Stimulated activated memory B cell treated with anti-CD40 and anti-IgM and Interleukin-4, amounts not matched to agents 10 μg/mL and 1 μg/mL and 100 μg/mL, for 72 hours (primary cell): Measurements from ENCODE around the gene FDXR.

Experiments used
- ATAC-seq: fragments of 150-1000 bp; cut with Tn5 transposase; 2 replicates; pipeline ENCODE4 v1.10.0; 2021
- H3K27ac Mint-ChIP-seq: one replicate; pipeline ENCODE4 v1.8.0; 2022; ENCODE audit warnings: mild to moderate bottlenecking, mixed read lengths
- H3K27me3 Mint-ChIP-seq: one replicate; pipeline ENCODE4 v1.8.0; 2022; ENCODE audit warnings: mixed read lengths
- H3K36me3 Mint-ChIP-seq: one replicate; pipeline ENCODE4 v1.8.0; 2022; ENCODE audit warnings: mixed read lengths
- H3K4me1 Mint-ChIP-seq: one replicate; pipeline ENCODE4 v1.8.0; 2022; ENCODE audit warnings: mixed read lengths
- H3K4me3 Mint-ChIP-seq: one replicate; pipeline ENCODE4 v1.8.0; 2022; ENCODE audit warnings: mild to moderate bottlenecking, moderate library complexity, mixed read lengths
- H3K9me3 Mint-ChIP-seq: one replicate; pipeline ENCODE4 v1.8.0; 2022; ENCODE audit warnings: mixed read lengths

FDXR gene

DNA sequence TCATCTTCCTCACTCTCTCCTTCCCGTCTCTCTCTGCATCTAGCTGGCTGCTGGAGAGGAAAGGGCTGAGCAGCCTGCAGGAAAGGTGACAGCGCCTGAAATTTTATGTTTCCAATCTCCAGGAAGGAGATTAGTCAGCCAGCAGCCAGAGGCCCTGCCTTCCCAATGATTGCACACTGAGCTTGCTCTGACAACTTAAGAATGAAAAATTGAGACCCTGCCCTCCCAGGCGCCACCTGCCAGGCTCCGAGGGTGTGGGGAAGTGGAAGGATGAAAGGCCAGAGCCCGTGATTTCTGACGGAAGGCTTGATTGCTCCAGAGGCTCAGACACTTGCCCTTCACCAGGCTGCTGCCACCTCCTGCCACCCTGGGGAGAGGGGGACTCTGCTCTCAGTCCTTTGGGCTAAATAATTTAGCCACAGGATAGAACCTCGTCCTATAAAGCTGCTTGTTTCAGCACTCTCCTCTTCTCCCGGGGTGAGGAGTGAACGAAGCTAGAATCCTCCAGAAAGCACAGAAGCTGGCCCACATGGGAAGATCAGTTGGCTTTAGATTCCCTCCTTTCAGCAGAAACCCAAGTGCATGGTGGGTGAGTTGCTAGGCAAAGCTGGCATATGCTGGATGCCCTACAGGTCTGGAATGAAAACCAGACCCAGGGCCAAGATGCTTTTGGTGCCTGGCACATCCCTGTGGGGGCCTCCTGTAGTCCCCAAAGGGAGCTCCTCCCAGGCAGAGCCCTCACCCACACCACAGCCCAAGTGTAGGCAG is 46.7 kb downstream of the FDXR start:
- H3K9me3 Mint-ChIP-seq, result no peaks in the 10 kb centered on the region
- H3K4me3 Mint-ChIP-seq, result no peak overlapping the region
- H3K27me3 Mint-ChIP-seq, result no peaks in the 10 kb centered on the region
- H3K4me1 Mint-ChIP-seq, result no peaks in the 10 kb centered on the region
- H3K36me3 Mint-ChIP-seq, result peaks cover 20% of the 10 kb centered on the region
- no peak for ATAC-seq
- H3K27ac Mint-ChIP-seq, result no peak overlapping the region

DNA sequence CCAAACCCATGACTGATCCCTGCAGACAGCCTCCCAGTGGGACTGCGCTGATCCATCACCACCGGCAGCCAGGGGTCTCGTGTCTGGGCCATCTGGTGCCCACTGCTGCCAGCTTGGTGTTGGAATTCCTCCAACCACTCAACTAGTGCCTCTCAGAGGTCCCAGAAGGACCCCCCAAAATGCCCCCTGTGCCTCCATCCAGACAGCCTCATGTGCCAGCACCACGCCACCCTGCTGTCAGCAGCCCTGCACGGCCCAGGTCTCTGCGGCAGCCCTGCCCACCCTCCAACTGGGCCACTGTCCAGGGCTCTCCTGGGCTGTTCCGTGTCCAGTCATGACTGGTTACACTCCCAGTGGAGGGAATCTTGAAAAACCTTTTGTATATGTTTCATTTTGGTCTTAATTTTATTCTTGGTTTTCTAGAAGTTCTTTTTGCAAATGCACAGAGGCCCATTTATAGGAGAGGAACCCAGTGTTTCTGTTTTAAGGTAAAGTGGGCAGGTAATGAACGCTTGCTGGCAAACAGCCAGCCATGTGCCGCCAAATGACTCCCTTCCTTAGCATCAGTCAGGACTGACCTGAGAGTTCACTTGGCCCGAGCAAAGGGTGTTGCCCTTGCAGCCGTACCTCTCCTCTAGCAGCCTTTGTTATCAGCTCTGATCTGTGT is 47.7 kb downstream of the FDXR start:
- no peaks in the 10 kb centered on the region for H3K4me1 Mint-ChIP-seq
- no peaks in the 10 kb centered on the region for H3K27me3 Mint-ChIP-seq
- peaks cover 18% of the 10 kb centered on the region for H3K36me3 Mint-ChIP-seq
- ATAC-seq, result no peak
- no peak overlapping the region for H3K27ac Mint-ChIP-seq
- H3K9me3 Mint-ChIP-seq, result no peaks in the 10 kb centered on the region
- no peak overlapping the region for H3K4me3 Mint-ChIP-seq

DNA sequence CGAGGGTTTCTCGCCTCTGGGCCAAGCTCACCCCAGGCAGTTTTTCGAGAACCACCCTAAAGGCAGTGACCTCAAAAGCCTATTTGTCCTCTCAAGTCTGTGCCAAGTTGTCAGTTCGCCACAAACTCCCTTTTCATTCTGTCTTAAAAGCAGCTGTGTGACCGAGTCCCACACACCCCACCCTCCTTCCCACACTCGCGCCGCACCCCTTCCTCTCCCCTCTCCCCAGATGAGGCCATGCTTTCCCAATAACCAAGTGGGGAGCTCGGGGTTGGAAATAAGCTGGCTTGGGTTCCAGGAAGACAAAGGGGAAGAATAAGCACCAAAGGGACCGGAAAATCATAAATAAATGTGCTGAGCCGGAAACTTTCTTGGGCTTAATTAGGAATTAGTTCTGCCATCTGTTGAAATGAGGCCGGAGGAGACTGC is 49.8 kb downstream of the FDXR start:
- Mint-ChIP-seq H3K36me3 (peaks cover 27% of the 10 kb centered on the region), H3K27ac (no peak overlapping the region), H3K9me3 (no peaks in the 10 kb centered on the region), H3K4me3 (no peak overlapping the region), H3K27me3 (no peaks in the 10 kb centered on the region), H3K4me1 (no peaks in the 10 kb centered on the region)
- ATAC-seq, result no peak

DNA sequence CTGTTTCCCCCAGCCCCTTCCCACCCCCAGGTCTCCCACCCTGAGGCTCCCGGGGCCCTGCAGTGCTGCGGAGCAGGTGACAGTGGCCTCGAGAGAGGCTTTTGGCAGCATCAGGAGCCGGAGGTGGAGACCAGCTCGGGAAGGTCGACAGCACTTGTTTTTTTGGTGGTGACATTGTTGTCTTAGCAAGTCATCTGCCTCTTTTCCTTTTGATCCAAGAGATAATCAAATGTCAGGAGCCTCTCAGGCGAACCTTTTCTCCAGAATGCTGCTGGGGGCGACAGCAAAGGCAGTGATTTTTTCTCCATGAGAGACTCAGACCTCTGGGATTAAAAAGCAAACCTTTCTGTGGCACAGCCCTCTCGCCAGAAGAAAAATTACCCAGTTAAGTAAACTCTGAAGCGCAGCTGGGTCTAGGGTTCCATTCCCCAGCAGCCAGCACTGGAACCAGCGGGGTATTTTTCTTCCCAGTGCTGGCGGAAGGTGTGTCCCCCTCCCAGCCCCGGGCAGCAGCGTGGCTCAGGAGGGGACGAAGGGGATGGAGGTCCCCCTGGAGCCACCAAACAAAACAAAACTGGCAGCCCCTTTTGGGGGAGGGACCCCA is 50.4 kb downstream of the FDXR start:
- Mint-ChIP-seq H3K4me3 (no peak overlapping the region), H3K9me3 (no peaks in the 10 kb centered on the region), H3K36me3 (peaks cover 32% of the 10 kb centered on the region), H3K27me3 (no peaks in the 10 kb centered on the region), H3K27ac (no peak overlapping the region), H3K4me1 (no peaks in the 10 kb centered on the region)
- ATAC-seq, result no peak

DNA sequence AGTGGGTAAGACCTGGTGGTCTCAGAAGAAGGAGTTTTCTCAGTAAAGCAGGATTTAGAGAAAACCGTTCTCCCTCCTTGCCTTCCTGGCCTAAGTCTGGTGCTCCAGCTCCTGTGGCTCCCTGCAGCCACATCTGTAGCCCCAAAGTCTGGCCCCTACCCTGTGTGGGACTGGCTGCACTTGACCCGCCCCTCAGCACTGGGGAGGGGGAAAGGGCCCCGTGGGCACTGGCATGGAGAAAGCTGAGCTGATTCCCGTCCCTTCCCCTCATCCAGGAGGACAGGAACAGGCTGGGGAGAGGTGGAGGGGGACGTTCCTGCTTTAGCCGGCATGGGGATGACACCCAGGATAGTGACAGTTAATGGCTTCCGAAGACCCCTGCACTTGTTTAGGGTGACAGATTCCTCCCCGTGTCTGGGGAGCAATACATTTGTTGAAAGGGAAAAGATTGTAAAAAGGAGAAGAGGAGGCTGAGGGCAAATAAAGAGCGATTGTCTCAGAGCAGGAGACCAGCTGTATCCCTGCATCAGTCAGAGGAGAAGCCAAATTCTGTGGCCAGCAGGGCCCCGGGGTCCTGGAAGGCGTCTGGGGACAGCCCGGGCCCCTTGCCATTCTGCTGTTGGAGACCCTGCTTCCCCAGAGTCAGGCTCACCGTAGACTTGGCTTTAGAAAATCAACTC is 51.0 kb downstream of the FDXR start:
- H3K27me3 Mint-ChIP-seq, result no peaks in the 10 kb centered on the region
- no peak overlapping the region for H3K4me3 Mint-ChIP-seq
- no peaks in the 10 kb centered on the region for H3K4me1 Mint-ChIP-seq
- H3K27ac Mint-ChIP-seq, result no peak overlapping the region
- no peak for ATAC-seq
- no peaks in the 10 kb centered on the region for H3K9me3 Mint-ChIP-seq
- peaks cover 37% of the 10 kb centered on the region for H3K36me3 Mint-ChIP-seq

DNA sequence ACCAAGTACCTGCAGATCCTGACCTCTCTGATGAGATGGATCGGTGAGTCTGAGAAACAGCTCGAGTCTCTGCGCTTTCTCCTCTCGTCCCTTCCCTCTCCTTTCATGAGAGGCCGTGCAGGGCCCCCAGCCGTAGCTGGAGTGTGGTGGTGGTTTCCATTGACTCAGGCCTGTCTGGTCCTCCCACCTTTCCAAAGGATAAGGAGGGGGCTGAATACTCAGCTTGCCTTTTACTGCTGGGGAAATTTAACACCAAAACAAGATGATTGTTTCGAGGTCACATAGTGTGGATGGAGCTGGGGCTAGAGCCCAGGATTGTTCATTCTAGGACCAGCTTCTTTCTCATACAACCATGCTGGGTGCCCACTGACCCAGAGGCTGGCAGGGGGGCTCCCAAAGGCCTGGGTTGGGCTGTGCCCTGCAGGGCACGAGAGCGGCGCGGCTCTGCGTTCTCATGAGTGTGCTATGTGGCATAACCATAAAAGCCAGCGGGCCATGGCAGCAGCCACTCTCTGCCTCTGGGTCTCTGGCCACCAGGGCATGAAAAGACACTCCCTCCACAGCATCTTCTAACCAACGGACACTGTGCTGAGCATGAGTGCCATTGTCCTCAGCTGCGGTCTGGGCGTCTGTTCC is 52.9 kb downstream of the FDXR start:
- Mint-ChIP-seq H3K9me3 (no peaks in the 10 kb centered on the region), H3K27me3 (no peaks in the 10 kb centered on the region), H3K36me3 (peaks cover 33% of the 10 kb centered on the region), H3K4me3 (no peak overlapping the region), H3K27ac (no peak overlapping the region), H3K4me1 (no peaks in the 10 kb centered on the region)
- no peak for ATAC-seq

DNA sequence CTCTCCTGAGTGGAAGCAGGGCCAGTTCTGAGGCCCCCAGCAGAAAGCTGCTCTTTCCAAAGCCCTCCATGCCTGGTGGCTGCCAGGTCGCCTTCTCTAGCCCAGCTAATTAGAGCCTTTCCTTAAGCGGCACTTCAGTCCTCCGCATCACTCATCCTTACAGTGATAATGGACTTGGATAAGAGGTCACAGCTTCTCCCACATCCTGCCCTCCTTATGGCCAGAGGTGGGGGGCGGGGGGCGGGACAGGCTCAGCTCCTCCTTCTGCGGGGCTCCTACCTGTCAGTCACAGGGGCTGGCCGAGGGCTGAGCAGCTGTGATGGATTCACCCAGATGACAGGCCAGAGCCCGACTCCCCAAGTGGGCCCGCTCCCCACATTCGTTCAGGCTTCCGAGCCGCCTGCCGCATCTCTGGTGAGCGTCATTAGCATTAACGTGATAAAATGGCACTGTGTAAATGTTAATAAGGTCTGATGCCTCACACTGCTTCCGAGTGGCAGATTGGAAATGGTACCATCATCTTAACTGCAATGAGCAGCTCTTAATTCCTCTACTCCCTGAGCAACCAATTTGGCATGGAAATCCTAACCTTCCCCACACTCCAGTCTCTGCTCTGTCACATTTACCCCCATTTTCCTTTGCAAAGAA is 54.4 kb downstream of the FDXR start:
- Mint-ChIP-seq H3K36me3 (peaks cover 34% of the 10 kb centered on the region), H3K4me1 (no peaks in the 10 kb centered on the region), H3K9me3 (no peaks in the 10 kb centered on the region), H3K4me3 (no peak overlapping the region), H3K27me3 (no peaks in the 10 kb centered on the region), H3K27ac (no peak overlapping the region)
- ATAC-seq, result no peak

DNA sequence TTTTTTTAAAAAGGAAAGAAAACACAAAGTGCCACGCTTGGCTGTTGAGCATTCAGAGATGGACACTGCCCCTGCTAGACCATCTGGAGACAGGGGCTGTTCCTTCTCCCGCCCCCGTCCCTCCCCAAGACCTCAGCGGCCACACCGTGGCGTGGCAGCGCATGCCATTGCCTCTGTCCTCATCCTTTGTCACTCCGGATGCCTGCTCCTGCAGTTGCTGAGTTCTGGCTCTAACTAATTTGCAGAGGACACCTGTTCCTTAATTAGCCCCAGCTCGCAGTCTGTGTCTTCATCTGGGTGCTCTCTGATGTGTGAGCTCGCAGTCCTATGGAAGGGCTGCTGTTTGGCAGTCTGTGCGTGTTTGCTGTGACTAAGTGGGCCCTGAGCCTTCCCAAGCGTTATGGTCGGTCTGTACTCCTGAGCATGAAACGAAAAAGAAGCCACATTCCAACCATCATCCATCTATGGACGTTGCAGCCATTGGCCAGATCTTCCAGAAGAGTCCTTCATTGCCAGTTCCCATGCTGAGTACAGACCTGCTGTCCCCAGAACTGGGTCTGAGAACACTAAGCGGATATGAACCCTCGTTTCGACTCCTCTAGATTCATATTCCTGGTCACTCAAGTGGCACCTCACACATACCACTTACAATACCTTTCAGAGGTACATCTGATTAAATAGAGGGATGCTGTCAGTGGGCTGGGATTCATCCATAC is 55.7 kb downstream of the FDXR start:
- peaks cover 44% of the 10 kb centered on the region for H3K36me3 Mint-ChIP-seq
- no peak for ATAC-seq
- H3K9me3 Mint-ChIP-seq, result no peaks in the 10 kb centered on the region
- no peak overlapping the region for H3K4me3 Mint-ChIP-seq
- no peak overlapping the region for H3K27ac Mint-ChIP-seq
- no peaks in the 10 kb centered on the region for H3K27me3 Mint-ChIP-seq
- no peaks in the 10 kb centered on the region for H3K4me1 Mint-ChIP-seq

DNA sequence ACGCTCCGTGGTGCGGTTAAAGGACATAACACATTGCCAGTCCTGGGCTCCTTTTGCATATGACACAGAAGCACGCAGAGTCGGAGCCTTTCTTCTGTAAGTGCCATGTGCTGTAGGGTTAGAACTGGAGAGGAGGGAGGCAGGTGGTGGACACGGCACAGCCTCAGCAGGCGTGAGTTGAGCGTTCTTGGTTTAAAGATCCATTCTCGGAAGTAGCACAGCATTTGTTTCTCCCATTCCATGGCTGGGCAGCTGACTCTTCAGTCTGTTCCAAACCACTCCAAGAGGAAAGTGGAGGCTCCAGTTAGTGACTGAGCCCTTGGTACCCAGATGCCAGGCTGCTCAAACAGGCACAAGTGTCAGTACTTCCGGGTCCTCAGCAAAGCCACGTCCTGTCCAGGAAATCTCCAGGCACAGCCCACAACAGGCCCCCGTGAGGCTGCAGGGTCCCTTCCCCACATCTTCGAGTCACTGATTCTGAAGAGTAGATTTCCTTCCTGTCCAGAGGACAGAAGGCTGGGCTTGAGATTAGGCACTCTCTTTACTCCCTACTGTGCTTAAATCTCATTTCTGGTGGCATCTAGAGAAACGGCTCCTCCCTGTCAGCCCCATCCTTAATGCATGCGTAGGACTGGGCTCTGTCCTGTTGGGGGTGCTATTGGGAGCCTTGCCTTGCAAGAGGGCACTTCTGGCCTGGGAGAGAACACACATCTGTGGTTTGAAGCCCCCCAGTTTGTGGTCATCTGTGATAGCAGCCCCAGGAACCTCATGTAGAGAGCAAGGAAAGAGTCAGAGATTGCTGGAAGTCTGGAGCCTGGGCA is 57.0 kb downstream of the FDXR start:
- Mint-ChIP-seq H3K9me3 (no peaks in the 10 kb centered on the region), H3K27me3 (no peaks in the 10 kb centered on the region), H3K4me3 (no peak overlapping the region), H3K4me1 (no peaks in the 10 kb centered on the region), H3K27ac (no peak overlapping the region), H3K36me3 (peaks cover 47% of the 10 kb centered on the region)
- ATAC-seq, result no peak

DNA sequence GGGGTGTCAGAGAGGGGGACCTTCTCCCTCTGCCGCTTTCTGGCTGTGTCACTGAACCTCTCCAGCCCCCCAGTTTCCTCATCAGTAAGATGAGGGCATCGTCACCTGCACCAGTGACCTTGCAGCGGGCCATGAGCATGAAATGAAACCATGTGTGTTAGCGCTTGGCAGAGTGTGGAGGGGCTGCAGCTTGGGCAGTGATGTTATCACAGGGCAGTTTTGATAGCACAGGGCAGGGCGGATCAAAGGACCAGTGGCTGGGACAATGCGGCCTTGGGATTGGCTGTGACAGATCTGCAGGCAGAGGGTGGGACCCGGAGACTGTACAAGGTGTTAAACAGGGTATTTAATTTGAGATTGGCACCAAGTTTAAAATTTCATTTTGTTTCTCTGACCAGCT is 57.7 kb downstream of the FDXR start:
- no peak overlapping the region for H3K4me3 Mint-ChIP-seq
- peaks cover 47% of the 10 kb centered on the region for H3K36me3 Mint-ChIP-seq
- H3K4me1 Mint-ChIP-seq, result no peaks in the 10 kb centered on the region
- H3K9me3 Mint-ChIP-seq, result no peaks in the 10 kb centered on the region
- no peak overlapping the region for H3K27ac Mint-ChIP-seq
- ATAC-seq, result no peak
- no peaks in the 10 kb centered on the region for H3K27me3 Mint-ChIP-seq

DNA sequence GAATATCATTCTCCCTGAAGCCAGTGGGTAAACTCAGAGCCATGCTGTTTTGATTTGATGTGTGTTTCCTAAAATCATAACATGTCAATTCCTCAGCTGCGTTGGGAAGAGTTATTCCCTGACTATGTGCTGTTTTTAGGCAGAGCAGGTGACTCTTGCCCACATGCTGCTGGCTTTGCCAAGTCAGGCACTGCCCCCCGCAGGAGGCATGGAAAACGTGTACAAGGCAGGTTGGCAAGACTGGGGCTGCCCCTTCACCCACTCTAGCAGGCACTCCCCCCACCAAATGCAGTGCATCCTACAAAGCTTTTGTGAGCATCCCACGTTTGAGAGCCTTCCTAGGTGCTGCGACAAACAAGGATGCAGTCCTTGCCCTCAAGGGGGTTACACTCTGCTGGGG is 58.3 kb downstream of the FDXR start:
- H3K4me1 Mint-ChIP-seq, result no peaks in the 10 kb centered on the region
- no peak overlapping the region for H3K27ac Mint-ChIP-seq
- no peaks in the 10 kb centered on the region for H3K9me3 Mint-ChIP-seq
- peaks cover 50% of the 10 kb centered on the region for H3K36me3 Mint-ChIP-seq
- ATAC-seq, result no peak
- H3K4me3 Mint-ChIP-seq, result no peak overlapping the region
- no peaks in the 10 kb centered on the region for H3K27me3 Mint-ChIP-seq
